K562 (cell line): ENCODE measurements around the gene INA. TPM values are rescaled to one million over a fixed set of nuclear protein-coding genes. Genes with fewer than 3 reads are reported as not detected.

Experiments used
- ATAC-seq: fragments of 200-7000 bp; cut with Tn5 transposase; 3 replicates; pipeline ENCODE4 v1.9.1; 2020; ENCODE audit warnings: moderate library complexity
- BruUV-seq: library from RNA; stranded (reverse); fragments of 400-500 nt; replicated peaks from 2 replicates; lab custom pipeline; 2021; lab: Mats Ljungman, UMichigan
- CTCF ChIA-PET: fragments of 300-600 bp; formaldehyde crosslinking; extraction: SDS; loops from one replicate; lab custom pipeline; 2021; ENCODE audit warnings: low intra/inter-chr PET ratio; lab: Yijun Ruan, JAX
- POLR2A ChIA-PET: fragments of 300-600, 350-650 bp; sonication (Branson Sonifier 250); formaldehyde crosslinking; extraction: SDS; loops from one replicate; lab custom pipeline; 2021; ENCODE audit warnings: antibody characterized with exemption, inconsistent platforms; lab: Yijun Ruan, JAX
- DNase-seq, 4 experiments: peaks; one replicate each; pipeline versions ENCODE4 v3.0.0 to v3.0.0-alpha.2; 2011 to 2018; ENCODE audit warnings: low spot score in 3 of 4, mixed read lengths in 3 of 4; ENCODE audit errors: extremely low read depth in 1 of 4
- FAIRE-seq: peaks from 2 replicates; lab custom pipeline; 2011; peaks lifted over from hg19 to GRCh38; lab: Jason Lieb, UNC
- H2AFZ ChIP-seq: 2 replicates; pipeline ENCODE4 v1.6.0; 2011; ENCODE audit warnings: low read depth, low read length, control low read depth, inconsistent platforms
- H3K27ac ChIP-seq: fragments of 200-600 bp; 3 replicates; pipeline ENCODE4 v1.8.0; 2011; ENCODE audit warnings: low read depth, mild to moderate bottlenecking, control low read depth, inconsistent platforms, low read length, moderate library complexity, mixed read lengths; ENCODE audit errors: extremely low read depth
- H3K27me3 ChIP-seq, 2 experiments: fragments of 300-600 bp in 1 of 2; 2 replicates in 1 of 2; 3 replicates in 1 of 2; pipeline versions ENCODE4 v1.6.0 to v1.8.0; 2011; ENCODE audit warnings: inconsistent platforms in 2 of 2, low read length in 2 of 2, mild to moderate bottlenecking in 1 of 2, mixed read lengths in 1 of 2, moderate library complexity in 1 of 2; ENCODE audit not compliant: control insufficient read depth in 2 of 2, insufficient read depth in 2 of 2
- H3K36me3 ChIP-seq: fragments of 300-600 bp; 3 replicates; pipeline ENCODE4 v1.8.0; 2011; ENCODE audit warnings: mild to moderate bottlenecking, low read length, inconsistent platforms; ENCODE audit not compliant: control insufficient read depth, insufficient read depth
- H3K4me1 ChIP-seq, 2 experiments: fragments of 200-600 bp in 1 of 2; replicated peaks in 1 of 2; 2 replicates in 1 of 2; 3 replicates in 1 of 2; pipeline versions ENCODE4 v1.5.1 to v1.8.0; 2011; ENCODE audit warnings: inconsistent platforms in 2 of 2, low read length in 2 of 2, mild to moderate bottlenecking in 1 of 2, mixed read lengths in 1 of 2, moderate library complexity in 1 of 2; ENCODE audit not compliant: control insufficient read depth in 2 of 2, insufficient read depth in 2 of 2
- H3K4me2 ChIP-seq: 2 replicates; pipeline ENCODE4 v1.6.1; 2011; ENCODE audit warnings: low read length, control low read depth, inconsistent platforms, mixed read lengths; ENCODE audit not compliant: insufficient read depth
- H3K4me3 ChIP-seq: fragments of 200-600 bp; sonication (generic), shearing (Covaris generic); 2 replicates; pipeline ENCODE4 v1.5.1; 2016; ENCODE audit warnings: control low read depth, inconsistent platforms
- H3K79me2 ChIP-seq: fragments of 200-600 bp; 3 replicates; pipeline ENCODE4 v1.8.0; 2011; ENCODE audit warnings: low read length, inconsistent platforms; ENCODE audit not compliant: control insufficient read depth, insufficient read depth
- H3K9ac ChIP-seq, 2 experiments: 2 replicates each; pipeline versions ENCODE4 v1.6.0 to v1.6.1; 2011; ENCODE audit warnings: low read depth in 2 of 2, low read length in 2 of 2, control low read depth in 1 of 2, inconsistent platforms in 1 of 2, mild to moderate bottlenecking in 1 of 2, mixed read lengths in 1 of 2; ENCODE audit not compliant: insufficient read depth in 1 of 2
- H3K9me1 ChIP-seq: one replicate; pipeline ENCODE4 v1.6.0; 2011; ENCODE audit warnings: inconsistent platforms, mild to moderate bottlenecking, low read length, moderate library complexity; ENCODE audit not compliant: control insufficient read depth, insufficient read depth
- H3K9me3 ChIP-seq: replicated peaks from 2 replicates; pipeline ENCODE4 v1.5.1; 2011; ENCODE audit warnings: low read depth, low read length, inconsistent platforms; ENCODE audit not compliant: control insufficient read depth, insufficient read depth
- H4K20me1 ChIP-seq: replicated peaks from 2 replicates; pipeline ENCODE4 v1.6.1; 2011; ENCODE audit warnings: low read length, inconsistent platforms, mixed read lengths; ENCODE audit not compliant: control insufficient read depth, insufficient read depth
- CBX5 ChIP-seq: IDR thresholded peaks from 2 replicates; pipeline ENCODE4 v1.6.1; 2014; ENCODE audit warnings: low read depth, borderline replicate concordance
- FOXJ3 ChIP-seq: sonication (generic); formaldehyde crosslinking; IDR thresholded peaks from 2 replicates; pipeline ENCODE4 v1.4.0; 2020; ENCODE audit warnings: mild to moderate bottlenecking, missing genetic modification reagents
- FOXK2 ChIP-seq, 2 experiments: fragments of 450-650 bp; IDR thresholded peaks in 1 of 2; conservative IDR thresholded peaks in 1 of 2; 2 replicates each; pipeline ENCODE4 v1.6.1; 2016; ENCODE audit warnings: low read depth in 2 of 2, mild to moderate bottlenecking in 1 of 2
- KLF1 ChIP-seq: fragments of 450-650 bp; IDR thresholded peaks from 2 replicates; pipeline ENCODE4 v1.6.1; 2016; ENCODE audit warnings: missing genetic modification characterization, missing compliant biosample characterization
- MTA2 ChIP-seq: fragments of 450-650 bp; IDR thresholded peaks from 2 replicates; pipeline ENCODE4 v1.6.1; 2016; ENCODE audit warnings: low read depth
- NFIC ChIP-seq: fragments of 450-650 bp; IDR thresholded peaks from 2 replicates; pipeline ENCODE4 v1.6.1; 2017; ENCODE audit warnings: mild to moderate bottlenecking, inconsistent platforms
- NR4A1 ChIP-seq, 2 experiments: fragments of 250-450 bp in 1 of 2; fragments of 450-650 bp in 1 of 2; sonication (Bioruptor Pico) in 1 of 2; IDR thresholded peaks; 2 replicates each; pipeline versions ENCODE4 v1.4.0 to v1.6.1; 2016 to 2020; ENCODE audit warnings: mild to moderate bottlenecking in 2 of 2, missing compliant biosample characterization in 1 of 2, missing genetic modification characterization in 1 of 2, moderate library complexity in 1 of 2
- PCBP1 ChIP-seq: fragments of 200-400 bp; formaldehyde crosslinking; IDR thresholded peaks from 2 replicates; pipeline ENCODE4 v1.6.1; 2018; ENCODE audit warnings: mild to moderate bottlenecking, low read depth, low read length; ENCODE audit not compliant: poor library complexity, severe bottlenecking
- PML ChIP-seq: IDR thresholded peaks from 2 replicates; pipeline ENCODE4 v1.6.1; 2012; ENCODE audit warnings: low read length, inconsistent platforms
- RBBP5 ChIP-seq: fragments of 200-600 bp; sonication (generic); IDR thresholded peaks from 2 replicates; pipeline ENCODE4 v1.6.1; 2012; ENCODE audit warnings: borderline replicate concordance, mild to moderate bottlenecking, low read length, control low read depth, inconsistent platforms; ENCODE audit not compliant: insufficient read depth, poor library complexity, severe bottlenecking
- TARDBP ChIP-seq: fragments of 450-650 bp; IDR thresholded peaks from 2 replicates; pipeline ENCODE4 v1.6.1; 2016
- TEAD2 ChIP-seq: fragments of 450-650 bp; IDR thresholded peaks from 2 replicates; pipeline ENCODE4 v1.6.1; 2016; ENCODE audit warnings: missing genetic modification characterization, control low read depth, missing compliant biosample characterization
- ZBTB8A ChIP-seq: fragments of 450-650 bp; IDR thresholded peaks from 2 replicates; pipeline ENCODE4 v1.6.1; 2018; ENCODE audit warnings: mild to moderate bottlenecking, moderate library complexity; ENCODE audit not compliant: partially characterized antibody
- WGBS: fragments of 100-300 bp; shearing (Covaris generic); methylation state at CpG from one replicate; pipeline ENCODE4 v1.1.6; 2016; ENCODE audit warnings: low coverage, mixed read lengths; ENCODE audit not compliant: insufficient coverage; ENCODE audit errors: missing lambda C conversion rate; 5-methylcytosine and 5-hydroxymethylcytosine counted together
- in situ Hi-C: fragments of 300-500 bp; cut with MboI; formaldehyde crosslinking; loops from 4 replicates; pipeline ENCODE4 v1.15.0; 2018; ENCODE audit warnings: inconsistent platforms, mixed read lengths
- intact Hi-C: fragments of 100-400 bp; cut with micrococcal nuclease; formaldehyde crosslinking; loops from 2 replicates; pipeline ENCODE4 v1.14.2; 2022
- polyA plus RNA-seq, 8 experiments: library from polyadenylated mRNA; depleted of rRNA in 4 of 8; stranded (reverse) in 5 of 8; unstranded in 3 of 8; fragments of >200 nt; fragmentation: Nextera tagmentation in 2 of 8; fragmentation: Illumina TruSeq in 1 of 8; extraction: Ambion mirVana in 2 of 8; extraction: Trizol in 1 of 8; gene quantifications; 2 replicates each; pipeline versions ENCODE4 v1.2.1 to v1.2.3, GENCODE V29; 2011 to 2014; ENCODE audit warnings: inconsistent platforms in 1 of 8, missing spikeins in 1 of 8
- total RNA-seq, 7 experiments: library from RNA; depleted of rRNA in 6 of 7; stranded (reverse); fragments of >200 nt in 6 of 7; fragmentation: Illumina TruSeq in 2 of 7; extraction: Trizol in 2 of 7; gene quantifications; 2 replicates each; pipeline versions ENCODE4 v1.2.1 to v1.2.3, GENCODE V29; 2011 to 2021; ENCODE audit warnings: low replicate concordance in 1 of 7
- TF ChIP-seq, protein P1 (sequence below): fragments of 450-650 bp; IDR thresholded peaks from 2 replicates; pipeline ENCODE4 v1.6.1; 2016; ENCODE audit warnings: mild to moderate bottlenecking
- TF ChIP-seq, protein P2 (sequence below), 3 experiments: IDR thresholded peaks in 2 of 3; conservative IDR thresholded peaks in 1 of 3; 2 replicates each; pipeline ENCODE4 v1.5.1; 2011 to 2012; ENCODE audit warnings: low read length in 3 of 3, mild to moderate bottlenecking in 3 of 3, control low read depth in 2 of 3, improper control_type of control experiment in 1 of 3, inconsistent platforms in 1 of 3, low read depth in 1 of 3, mixed read lengths in 1 of 3, moderate library complexity in 1 of 3; ENCODE audit not compliant: insufficient read depth in 2 of 3
- TF ChIP-seq, protein P3 (sequence below): fragments of 250-450 bp; sonication (Bioruptor Pico); IDR thresholded peaks from 2 replicates; pipeline ENCODE4 v1.8.0; 2021; ENCODE audit warnings: mild to moderate bottlenecking, moderate library complexity

Gene INA
- total and polyA plus RNA-seq, 9 of the 15 experiments (the other 6 are each of a cell fraction or from before 2014, with no cell fraction given): not detected

DNA sequence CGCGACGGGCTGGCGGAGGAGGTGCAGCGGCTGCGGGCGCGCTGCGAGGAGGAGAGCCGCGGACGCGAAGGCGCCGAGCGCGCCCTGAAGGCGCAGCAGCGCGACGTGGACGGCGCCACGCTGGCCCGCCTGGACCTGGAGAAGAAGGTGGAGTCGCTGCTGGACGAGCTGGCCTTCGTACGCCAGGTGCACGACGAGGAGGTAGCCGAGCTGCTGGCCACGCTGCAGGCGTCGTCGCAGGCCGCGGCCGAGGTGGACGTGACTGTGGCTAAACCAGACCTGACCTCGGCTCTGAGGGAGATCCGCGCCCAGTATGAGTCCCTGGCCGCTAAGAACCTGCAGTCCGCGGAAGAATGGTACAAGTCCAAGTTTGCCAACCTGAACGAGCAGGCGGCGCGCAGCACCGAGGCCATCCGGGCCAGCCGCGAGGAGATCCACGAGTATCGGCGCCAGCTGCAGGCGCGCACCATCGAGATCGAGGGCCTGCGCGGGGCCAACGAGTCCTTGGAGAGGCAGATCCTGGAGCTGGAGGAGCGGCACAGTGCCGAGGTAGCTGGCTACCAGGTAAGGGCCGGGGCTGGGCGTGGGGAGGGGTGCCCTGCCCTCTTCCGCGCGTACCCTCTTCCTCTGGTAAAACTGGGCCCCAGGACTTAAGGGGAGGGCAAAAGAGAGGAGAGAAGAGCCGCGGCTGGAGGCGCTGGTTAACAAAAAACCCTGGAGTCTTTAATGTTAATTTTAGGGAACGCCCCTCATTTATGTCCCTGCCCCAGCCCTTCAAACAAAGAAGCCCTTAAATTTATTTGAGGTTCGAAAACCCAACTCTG lies 987 bp downstream of the INA start:
- ChIA-PET CTCF (no interaction called here), POLR2A (interaction anchor here (1.6 kb wide), 1 partner anchor 12 kb away, joined by 5 read pairs; no protein-coding TSS in a partner anchor)
- H3K4me1 ChIP-seq: peaks cover 0 to 3% of the 10 kb centered on the region in 2 experiments; a peak in 2 of 5 replicates
- H2AFZ ChIP-seq: no peak overlapping the region
- BruUV-seq: no TSS peak
- no peaks in the 10 kb centered on the region for H3K36me3 ChIP-seq
- no peak overlapping the region for H3K4me2 ChIP-seq
- in situ Hi-C loops (no loop called here), intact Hi-C loops (no loop called here)
- H4K20me1 ChIP-seq: no peaks in the 10 kb centered on the region; the same call in 1 of the 2 replicates
- no peak for FAIRE-seq
- no peak for ATAC-seq
- H3K27ac ChIP-seq: no peak overlapping the region
- DNase-seq: no peak
- H3K9me3 ChIP-seq: no peaks in the 10 kb centered on the region
- WGBS: 46% methylated on average over 27 of the region's 76 CpGs
- peaks cover 0 to 14% of the 10 kb centered on the region in 2 experiments; a peak in 1 of 5 replicates for H3K27me3 ChIP-seq
- H3K4me3 ChIP-seq: no peak overlapping the region
- H3K9ac ChIP-seq: no peak overlapping the region
- H3K79me2 ChIP-seq: no peaks in the 10 kb centered on the region
- no peaks in the 10 kb centered on the region for H3K9me1 ChIP-seq
- TF ChIP-seq NFIC: no peak
- TF ChIP-seq, protein P1, sequence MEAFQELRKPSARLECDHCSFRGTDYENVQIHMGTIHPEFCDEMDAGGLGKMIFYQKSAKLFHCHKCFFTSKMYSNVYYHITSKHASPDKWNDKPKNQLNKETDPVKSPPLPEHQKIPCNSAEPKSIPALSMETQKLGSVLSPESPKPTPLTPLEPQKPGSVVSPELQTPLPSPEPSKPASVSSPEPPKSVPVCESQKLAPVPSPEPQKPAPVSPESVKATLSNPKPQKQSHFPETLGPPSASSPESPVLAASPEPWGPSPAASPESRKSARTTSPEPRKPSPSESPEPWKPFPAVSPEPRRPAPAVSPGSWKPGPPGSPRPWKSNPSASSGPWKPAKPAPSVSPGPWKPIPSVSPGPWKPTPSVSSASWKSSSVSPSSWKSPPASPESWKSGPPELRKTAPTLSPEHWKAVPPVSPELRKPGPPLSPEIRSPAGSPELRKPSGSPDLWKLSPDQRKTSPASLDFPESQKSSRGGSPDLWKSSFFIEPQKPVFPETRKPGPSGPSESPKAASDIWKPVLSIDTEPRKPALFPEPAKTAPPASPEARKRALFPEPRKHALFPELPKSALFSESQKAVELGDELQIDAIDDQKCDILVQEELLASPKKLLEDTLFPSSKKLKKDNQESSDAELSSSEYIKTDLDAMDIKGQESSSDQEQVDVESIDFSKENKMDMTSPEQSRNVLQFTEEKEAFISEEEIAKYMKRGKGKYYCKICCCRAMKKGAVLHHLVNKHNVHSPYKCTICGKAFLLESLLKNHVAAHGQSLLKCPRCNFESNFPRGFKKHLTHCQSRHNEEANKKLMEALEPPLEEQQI: no peak
- TF ChIP-seq RBBP5: no peak
- TF ChIP-seq MTA2: no peak
- TF ChIP-seq PCBP1: no peak
- TF ChIP-seq FOXJ3 (CRISPR knock-in tag): no peak
- no peak for TF ChIP-seq NR4A1 (CRISPR knock-in tag; IDR thresholded peaks at IDR 0.05)
- TF ChIP-seq NR4A1 (tag; IDR thresholded peaks at IDR 0.05): no peak
- no peak for TF ChIP-seq PML
- no peak for TF ChIP-seq CBX5
- no peak for TF ChIP-seq KLF1 (tag)
- no peak for TF ChIP-seq TEAD2 (tag)
- no peak for TF ChIP-seq TARDBP
- no peak for TF ChIP-seq FOXK2 (conservative IDR thresholded peaks at IDR 0.05 in 1 of 2, IDR thresholded peaks at IDR 0.05 in 1 of 2; ENCODE audit: low read depth in 2 of 2)
- TF ChIP-seq, protein P2, sequence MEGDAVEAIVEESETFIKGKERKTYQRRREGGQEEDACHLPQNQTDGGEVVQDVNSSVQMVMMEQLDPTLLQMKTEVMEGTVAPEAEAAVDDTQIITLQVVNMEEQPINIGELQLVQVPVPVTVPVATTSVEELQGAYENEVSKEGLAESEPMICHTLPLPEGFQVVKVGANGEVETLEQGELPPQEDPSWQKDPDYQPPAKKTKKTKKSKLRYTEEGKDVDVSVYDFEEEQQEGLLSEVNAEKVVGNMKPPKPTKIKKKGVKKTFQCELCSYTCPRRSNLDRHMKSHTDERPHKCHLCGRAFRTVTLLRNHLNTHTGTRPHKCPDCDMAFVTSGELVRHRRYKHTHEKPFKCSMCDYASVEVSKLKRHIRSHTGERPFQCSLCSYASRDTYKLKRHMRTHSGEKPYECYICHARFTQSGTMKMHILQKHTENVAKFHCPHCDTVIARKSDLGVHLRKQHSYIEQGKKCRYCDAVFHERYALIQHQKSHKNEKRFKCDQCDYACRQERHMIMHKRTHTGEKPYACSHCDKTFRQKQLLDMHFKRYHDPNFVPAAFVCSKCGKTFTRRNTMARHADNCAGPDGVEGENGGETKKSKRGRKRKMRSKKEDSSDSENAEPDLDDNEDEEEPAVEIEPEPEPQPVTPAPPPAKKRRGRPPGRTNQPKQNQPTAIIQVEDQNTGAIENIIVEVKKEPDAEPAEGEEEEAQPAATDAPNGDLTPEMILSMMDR (IDR thresholded peaks at IDR 0.05 in 2 of 3, conservative IDR thresholded peaks at IDR 0.05 in 1 of 3; ENCODE audit: insufficient read depth in 2 of 3, low read depth in 1 of 3, low read length in 3 of 3): no peak
- TF ChIP-seq, protein P3, sequence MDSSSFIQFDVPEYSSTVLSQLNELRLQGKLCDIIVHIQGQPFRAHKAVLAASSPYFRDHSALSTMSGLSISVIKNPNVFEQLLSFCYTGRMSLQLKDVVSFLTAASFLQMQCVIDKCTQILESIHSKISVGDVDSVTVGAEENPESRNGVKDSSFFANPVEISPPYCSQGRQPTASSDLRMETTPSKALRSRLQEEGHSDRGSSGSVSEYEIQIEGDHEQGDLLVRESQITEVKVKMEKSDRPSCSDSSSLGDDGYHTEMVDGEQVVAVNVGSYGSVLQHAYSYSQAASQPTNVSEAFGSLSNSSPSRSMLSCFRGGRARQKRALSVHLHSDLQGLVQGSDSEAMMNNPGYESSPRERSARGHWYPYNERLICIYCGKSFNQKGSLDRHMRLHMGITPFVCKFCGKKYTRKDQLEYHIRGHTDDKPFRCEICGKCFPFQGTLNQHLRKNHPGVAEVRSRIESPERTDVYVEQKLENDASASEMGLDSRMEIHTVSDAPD (CRISPR knock-in tag): no peak
- no peak for TF ChIP-seq ZBTB8A
